Stimulated activated CD4-positive, alpha-beta T cell treated with anti-CD3 and anti-CD28 coated beads, TNF-alpha, amount 100 ng/mL, for 1 hour (primary cell): ENCODE data around the gene ALOX5AP.

Source experiments
- DNase-seq, 3 donors: peaks; one replicate each; pipeline ENCODE4 v3.0.0-alpha.2; 2020; ENCODE audit warnings: low read depth in 3 of 3, low spot score in 1 of 3

The ALOX5AP gene

GRCh38 chr13:30735025-30735871 is at the start of gene ALOX5AP:
TSS of gene ALOX5AP (plus strand) at chr13:30735543. CDS start at chr13:30735606, 63 bp downstream.
- DNase-seq: peak in 1 of 3 donors; percentile 6

- no peak for DNase-seq
These were observed 49.4 kb upstream of the ALOX5AP start for GRCh38 chr13:30685987-30686386.

GRCh38 chr13:30687601-30688000 is 47.7 kb upstream of the ALOX5AP start:
- DNase-seq: no peak

- no peak for DNase-seq
These were observed 45.6 kb upstream of the ALOX5AP start for GRCh38 chr13:30689752-30690151.

- no peak for DNase-seq
These were observed 44.8 kb upstream of the ALOX5AP start for GRCh38 chr13:30690282-30691188.

GRCh38 chr13:30692113-30692512 is 43.2 kb upstream of the ALOX5AP start:
- no peak for DNase-seq

DNA sequence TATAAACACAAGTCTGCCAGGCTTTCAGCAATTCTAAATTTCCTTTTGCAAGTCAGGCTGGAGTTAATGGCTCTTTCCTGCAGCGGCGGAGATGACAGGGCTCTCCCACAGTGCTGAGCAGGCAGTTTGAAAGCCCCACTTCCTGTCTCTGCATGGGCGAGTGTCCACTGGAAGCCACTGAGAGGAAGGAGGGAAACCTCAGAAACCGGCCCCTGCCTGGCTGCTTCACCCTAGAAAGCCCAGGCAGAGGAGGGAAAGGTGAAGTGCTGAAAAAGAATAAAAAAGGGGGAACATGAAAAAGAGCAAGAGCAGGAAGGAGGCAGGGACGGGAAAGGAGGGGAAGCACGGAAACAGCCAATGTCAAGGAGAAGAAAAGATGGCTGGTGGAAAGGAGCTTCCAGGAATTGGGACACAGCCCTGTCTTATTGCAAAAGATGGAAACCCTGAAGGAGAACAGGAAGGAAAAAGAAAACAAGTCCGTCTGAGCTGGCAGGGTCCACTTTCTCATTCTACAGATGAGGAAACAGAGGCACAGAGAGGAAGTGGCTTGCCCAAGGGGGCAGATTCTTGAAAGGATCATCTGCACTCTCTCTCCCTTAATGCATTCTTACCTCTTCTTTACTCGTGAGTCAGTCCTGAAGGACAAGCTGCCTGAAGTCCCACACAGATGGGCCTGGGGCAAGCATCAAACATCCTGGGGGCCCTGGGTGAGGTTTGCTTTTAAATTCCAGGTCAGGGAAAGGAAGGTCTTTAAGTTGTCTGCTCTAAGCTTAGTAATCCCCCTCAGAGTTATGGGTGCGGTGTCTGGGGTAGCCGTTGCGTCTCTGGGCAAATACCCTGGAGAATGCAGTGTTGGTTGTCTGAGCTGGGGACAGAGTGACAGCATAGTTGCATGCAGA is 38.8 kb upstream of the ALOX5AP start:
- no peak for DNase-seq

DNA sequence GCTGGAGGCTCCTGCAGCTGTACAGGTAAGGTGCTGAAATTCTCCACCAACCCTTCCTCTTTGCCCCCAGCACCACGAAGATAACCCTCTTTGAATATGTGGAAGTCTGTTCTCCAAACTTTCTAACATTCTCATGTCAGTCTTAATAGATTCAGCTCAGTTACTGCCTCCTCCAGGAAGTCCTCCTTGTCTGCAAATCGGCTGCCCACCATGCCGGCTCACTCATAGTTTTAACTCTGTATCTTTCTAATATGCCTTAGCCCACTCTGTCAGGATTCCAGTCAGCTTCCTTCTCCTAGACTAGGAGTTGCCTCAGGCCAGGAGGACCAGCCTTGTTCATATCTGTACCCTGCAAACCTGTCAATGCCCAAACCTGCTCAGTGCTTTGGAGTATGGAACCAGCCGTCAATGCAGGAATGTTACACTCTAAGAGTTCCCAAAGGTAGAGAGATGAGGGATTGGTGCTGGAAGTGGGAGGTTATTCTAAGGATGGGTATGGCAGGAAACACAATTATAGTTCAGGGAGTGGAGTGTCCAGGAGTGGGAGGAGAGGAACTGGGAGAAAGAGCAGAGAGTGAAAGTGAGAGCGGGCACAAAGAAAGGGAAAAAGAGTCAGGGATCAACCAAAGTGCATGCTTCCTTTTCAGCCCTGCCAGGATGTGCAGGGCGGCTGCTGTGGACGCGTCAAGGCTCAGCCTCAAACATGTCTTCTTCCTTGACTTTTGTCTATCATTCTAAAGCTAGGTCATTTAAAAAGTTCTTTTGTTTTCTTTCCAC is 38.0 kb upstream of the ALOX5AP start:
- no peak for DNase-seq

GRCh38 chr13:30697996-30698401 is 37.3 kb upstream of the ALOX5AP start:
- no peak for DNase-seq

GRCh38 chr13:30698488-30699005 is 36.8 kb upstream of the ALOX5AP start:
- DNase-seq: no peak

- no peak for DNase-seq
These were observed 35.0 kb upstream of the ALOX5AP start for GRCh38 chr13:30700364-30700763.

DNA sequence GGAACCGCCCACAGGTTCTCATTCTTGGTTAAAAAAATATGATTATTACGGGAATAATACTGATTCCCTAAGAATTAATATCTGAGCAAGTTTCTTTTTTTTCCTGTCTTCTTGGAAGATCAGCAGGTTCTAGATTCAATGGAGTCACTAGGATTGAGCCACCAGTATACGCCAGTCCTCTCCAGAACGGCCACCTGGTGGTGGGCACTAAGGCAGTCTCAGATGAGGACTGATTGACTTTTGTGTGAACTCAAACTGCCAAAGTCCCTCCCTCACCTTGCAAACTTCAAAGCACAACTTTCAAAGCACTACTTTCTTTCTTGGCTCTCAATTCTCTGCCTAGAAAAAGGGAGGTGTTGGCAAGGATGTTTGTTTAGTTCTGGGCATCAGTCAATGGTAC is 33.3 kb upstream of the ALOX5AP start:
- no peak for DNase-seq

GRCh38 chr13:30704596-30704995 is 30.7 kb upstream of the ALOX5AP start:
- DNase-seq: no peak

- no peak for DNase-seq
These were observed 29.7 kb upstream of the ALOX5AP start for GRCh38 chr13:30705680-30706079.

DNA sequence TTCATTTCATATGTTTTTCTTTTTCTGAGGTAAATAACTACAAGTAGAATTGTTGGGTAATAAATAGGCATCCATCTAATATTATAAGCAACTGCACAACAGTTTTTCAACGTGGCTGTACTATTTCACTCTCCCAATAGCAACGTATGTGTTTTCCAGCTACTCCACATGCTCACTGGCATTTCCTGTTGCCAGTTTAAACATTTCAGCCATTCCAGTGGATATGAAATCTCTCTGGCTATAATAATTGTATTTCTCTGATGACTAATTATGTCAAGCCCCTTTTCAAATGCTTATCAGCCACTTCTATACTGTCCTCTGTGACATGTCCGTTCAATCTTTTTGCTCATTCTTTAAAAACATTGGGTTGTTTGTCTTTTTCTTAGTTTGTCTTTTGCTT is 26.8 kb upstream of the ALOX5AP start:
- DNase-seq: no peak

GRCh38 chr13:30710442-30710841 is 24.9 kb upstream of the ALOX5AP start:
- no peak for DNase-seq

DNA sequence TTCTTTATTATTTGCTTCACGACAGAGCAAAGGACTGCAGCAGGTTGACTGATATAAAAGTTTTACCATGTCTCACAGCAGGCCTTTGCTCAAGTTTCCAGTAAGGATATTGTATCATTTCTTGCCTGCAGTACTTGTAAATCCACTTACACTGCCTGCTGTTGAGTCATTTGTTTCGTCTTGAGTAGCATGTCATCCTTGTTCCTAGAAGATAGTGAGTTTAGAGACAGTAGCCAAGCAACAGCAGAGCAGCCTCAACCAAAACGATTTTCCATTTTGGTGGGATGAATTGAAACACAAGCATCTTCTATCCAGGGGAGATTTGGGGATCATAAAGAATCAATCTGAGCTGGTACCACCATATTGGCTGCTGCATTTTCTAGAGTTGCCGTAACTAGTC is 24.0 kb upstream of the ALOX5AP start:
- DNase-seq: no peak

DNA sequence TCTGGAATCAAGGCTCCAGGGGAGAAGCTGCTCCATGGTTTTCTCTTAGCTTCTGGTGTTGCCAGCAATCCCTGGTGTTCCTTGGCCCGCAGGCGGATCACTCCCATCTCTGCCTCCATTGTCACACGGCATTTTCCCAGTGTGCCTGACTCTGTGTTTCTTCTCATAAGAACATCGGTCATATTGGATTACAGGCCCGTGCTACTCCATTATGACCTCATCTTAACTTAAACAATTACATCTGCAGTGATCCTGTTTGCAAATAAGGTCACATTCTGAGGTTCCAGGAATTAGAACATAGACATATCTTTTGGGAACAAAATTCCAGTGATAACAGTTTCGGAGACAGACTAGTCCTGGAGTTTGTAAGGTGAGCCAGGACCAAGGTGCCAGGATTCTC is 23.5 kb upstream of the ALOX5AP start:
- DNase-seq: no peak

- no peak for DNase-seq
These were observed 22.5 kb upstream of the ALOX5AP start for GRCh38 chr13:30712536-30713532.
